Endothelial cell of umbilical vein (primary cell): ENCODE measurements around the gene DDX11. TPM values are rescaled to one million over a fixed set of nuclear protein-coding genes. Genes with fewer than 3 reads are reported as not detected.
A peak's percentile ranks its signal among the peaks of the same experiment; 100 is the strongest.
"Not testable (repeated sequence)": the region's sequence is repeated elsewhere in the genome, so short reads cannot be mapped to it uniquely, and the experiment has no call there.

Source experiments
- BruUV-seq: library from RNA; stranded (reverse); fragments of 400-500 nt; replicated peaks from 2 replicates; lab custom pipeline; 2021; lab: Mats Ljungman, UMichigan
- CTCF ChIA-PET: fragments of 300-600, 350-600 bp; sonication (Branson Sonifier 250); formaldehyde crosslinking; loops from one replicate; lab custom pipeline; 2021; ENCODE audit warnings: antibody characterized with exemption, inconsistent platforms; lab: Charles Lee
- POLR2A ChIA-PET: fragments of 300-600, 350-600 bp; sonication (Branson Sonifier 250); formaldehyde crosslinking; loops from one replicate; lab custom pipeline; 2021; ENCODE audit warnings: antibody characterized with exemption, inconsistent platforms; lab: Charles Lee
- DNase-seq: peaks from one replicate; pipeline ENCODE4 v3.0.0-alpha.2; 2011; ENCODE audit warnings: low read depth, low spot score
- FAIRE-seq: peaks from 2 replicates; lab custom pipeline; 2011; peaks lifted over from hg19 to GRCh38; lab: Jason Lieb, UNC
- H2AFZ ChIP-seq: 2 replicates; pipeline ENCODE4 v1.6.0; 2012; ENCODE audit warnings: low read depth, low read length, control low read depth, inconsistent platforms
- H3K27ac ChIP-seq: 2 replicates; pipeline ENCODE4 v1.5.1; 2011; ENCODE audit warnings: low read depth, mild to moderate bottlenecking, control low read depth, low read length, moderate library complexity; ENCODE audit not compliant: insufficient read depth
- H3K27me3 ChIP-seq, 2 experiments: 2 replicates each; pipeline versions ENCODE4 v1.6.0 to v1.6.1; 2011; ENCODE audit warnings: low read length in 2 of 2, mixed read lengths in 1 of 2; ENCODE audit not compliant: control insufficient read depth in 2 of 2, insufficient read depth in 2 of 2
- H3K36me3 ChIP-seq, 2 experiments: 2 replicates in 1 of 2; 3 replicates in 1 of 2; pipeline ENCODE4 v1.5.1; 2011; ENCODE audit warnings: low read length in 2 of 2, mild to moderate bottlenecking in 1 of 2, moderate library complexity in 1 of 2; ENCODE audit not compliant: control insufficient read depth in 2 of 2, insufficient read depth in 2 of 2; ENCODE audit errors: extremely low read depth in 1 of 2
- H3K4me1 ChIP-seq: 3 replicates; pipeline ENCODE4 v1.5.1; 2011; ENCODE audit warnings: mild to moderate bottlenecking, low read length; ENCODE audit not compliant: control insufficient read depth, insufficient read depth; ENCODE audit errors: extremely low read depth
- H3K4me2 ChIP-seq: 2 replicates; pipeline ENCODE4 v1.6.1; 2011; ENCODE audit warnings: low read length, control low read depth, mixed read lengths; ENCODE audit not compliant: insufficient read depth
- H3K4me3 ChIP-seq, 3 experiments: fragments of 200-600 bp in 1 of 3; sonication (generic), shearing (Covaris generic) in 1 of 3; replicated peaks in 1 of 3; 2 replicates each; pipeline ENCODE4 v1.5.1; 2011 to 2016; ENCODE audit warnings: control low read depth in 3 of 3, low read length in 3 of 3, mild to moderate bottlenecking in 2 of 3, inconsistent platforms in 1 of 3, low read depth in 1 of 3, moderate library complexity in 1 of 3; ENCODE audit not compliant: insufficient read depth in 1 of 3
- H3K79me2 ChIP-seq: 2 replicates; pipeline ENCODE4 v1.6.0; 2012; ENCODE audit warnings: low read length, inconsistent platforms; ENCODE audit not compliant: control insufficient read depth, insufficient read depth
- H3K9ac ChIP-seq: replicated peaks from 2 replicates; pipeline ENCODE3; 2011; ENCODE audit warnings: low read length, control low read depth; ENCODE audit not compliant: insufficient read depth; ENCODE audit errors: extremely low read depth
- H3K9me1 ChIP-seq: replicated peaks from 3 replicates; pipeline ENCODE4 v1.6.0; 2011; ENCODE audit warnings: mild to moderate bottlenecking, low read length; ENCODE audit not compliant: control insufficient read depth, insufficient read depth; ENCODE audit errors: extremely low read depth
- H3K9me3 ChIP-seq: replicated peaks from 2 replicates; pipeline ENCODE4 v1.5.1; 2012; ENCODE audit warnings: low read length, inconsistent platforms; ENCODE audit not compliant: control insufficient read depth, insufficient read depth
- H4K20me1 ChIP-seq: replicated peaks from 2 replicates; pipeline ENCODE3; 2011; ENCODE audit warnings: mild to moderate bottlenecking, low read length; ENCODE audit not compliant: control insufficient read depth, insufficient read depth; ENCODE audit errors: extremely low read depth
- dilution Hi-C: fragments of 300-500 bp; cut with MboI; formaldehyde crosslinking; loops from one replicate; pipeline ENCODE4 v1.15.0; 2019; ENCODE audit warnings: low sequenced_read_pairs; ENCODE audit not compliant: extremely low pct_ligation_motif_present
- intact Hi-C: fragments of 100-400 bp; cut with micrococcal nuclease; formaldehyde crosslinking; loops from one replicate; pipeline ENCODE4 v1.10.0; 2022
- polyA plus RNA-seq, 4 experiments: library from polyadenylated mRNA; depleted of rRNA in 3 of 4; stranded (reverse) in 3 of 4; unstranded in 1 of 4; fragments of >200 nt; gene quantifications; 2 replicates each; pipeline versions ENCODE4 v1.2.1 to v1.2.3, GENCODE V29; 2011 to 2012; ENCODE audit warnings: missing spikeins in 1 of 4
- total RNA-seq: library from RNA; stranded (reverse); gene quantifications from 2 replicates; pipeline ENCODE4 v1.2.3, GENCODE V29; 2021

Gene DDX11
- total and polyA plus RNA-seq, 2 donors (not counting 3 experiments of a cell fraction or from before 2014, with no cell fraction given), result 20.8 to 71.4 TPM

GRCh38 chr12:31102596-31102995 is 28.9 kb downstream of the DDX11 start:
- POLR2A ChIA-PET, H3K9me3 ChIP-seq, H2AFZ ChIP-seq, CTCF ChIA-PET, H4K20me1 ChIP-seq, H3K27me3 ChIP-seq, H3K9me1 ChIP-seq, FAIRE-seq, H3K79me2 ChIP-seq, H3K4me1 ChIP-seq, BruUV-seq, H3K27ac ChIP-seq, dilution Hi-C loops, H3K36me3 ChIP-seq, H3K9ac ChIP-seq, intact Hi-C loops, H3K4me2 ChIP-seq, DNase-seq, H3K4me3 ChIP-seq: not testable (repeated sequence)

GRCh38 chr12:31103561-31103975 is 29.9 kb downstream of the DDX11 start:
- peak; percentile 35 for DNase-seq
- H3K4me2 ChIP-seq, H3K9me1 ChIP-seq, BruUV-seq, H3K79me2 ChIP-seq, H3K9ac ChIP-seq, H3K4me3 ChIP-seq, FAIRE-seq, H2AFZ ChIP-seq, H3K4me1 ChIP-seq, dilution Hi-C loops, intact Hi-C loops, CTCF ChIA-PET, H4K20me1 ChIP-seq, H3K36me3 ChIP-seq, H3K27me3 ChIP-seq, POLR2A ChIA-PET, H3K9me3 ChIP-seq: not testable (repeated sequence)
- peak overlapping the region; percentile 23 for H3K27ac ChIP-seq

GRCh38 chr12:31104220-31104619 is 30.6 kb downstream of the DDX11 start:
- FAIRE-seq, CTCF ChIA-PET: not testable (repeated sequence)
- TSS peak; percentile 76 for BruUV-seq

GRCh38 chr12:31104773-31105172 is 31.1 kb downstream of the DDX11 start:
- H3K27me3 ChIP-seq, BruUV-seq, H3K4me2 ChIP-seq, H4K20me1 ChIP-seq, H2AFZ ChIP-seq, CTCF ChIA-PET, H3K27ac ChIP-seq, H3K9me1 ChIP-seq, dilution Hi-C loops, H3K79me2 ChIP-seq, POLR2A ChIA-PET, H3K9ac ChIP-seq, H3K36me3 ChIP-seq, FAIRE-seq, intact Hi-C loops, H3K4me3 ChIP-seq, H3K4me1 ChIP-seq, DNase-seq, H3K9me3 ChIP-seq: not testable (repeated sequence)

More at GRCh38 chr12:31104220-31104619, 30.6 kb downstream of the DDX11 start:
- H4K20me1 ChIP-seq, POLR2A ChIA-PET, H3K4me1 ChIP-seq, H3K27me3 ChIP-seq, H3K27ac ChIP-seq, H3K36me3 ChIP-seq, H3K79me2 ChIP-seq, DNase-seq, H3K9me3 ChIP-seq, H3K9me1 ChIP-seq, dilution Hi-C loops, H3K9ac ChIP-seq, H2AFZ ChIP-seq, intact Hi-C loops, H3K4me3 ChIP-seq, H3K4me2 ChIP-seq: not testable (repeated sequence)
